DMS53 treated with DMSO at 0.1 percent for 48 hours (cell line): ENCODE results near the gene EYS.

Experiments used
- DNase-seq: peaks from one replicate; lab custom pipeline; 2025; ENCODE audit not compliant: unreplicated experiment; lab: John Stamatoyannopoulos, UW

The EYS gene

DNA sequence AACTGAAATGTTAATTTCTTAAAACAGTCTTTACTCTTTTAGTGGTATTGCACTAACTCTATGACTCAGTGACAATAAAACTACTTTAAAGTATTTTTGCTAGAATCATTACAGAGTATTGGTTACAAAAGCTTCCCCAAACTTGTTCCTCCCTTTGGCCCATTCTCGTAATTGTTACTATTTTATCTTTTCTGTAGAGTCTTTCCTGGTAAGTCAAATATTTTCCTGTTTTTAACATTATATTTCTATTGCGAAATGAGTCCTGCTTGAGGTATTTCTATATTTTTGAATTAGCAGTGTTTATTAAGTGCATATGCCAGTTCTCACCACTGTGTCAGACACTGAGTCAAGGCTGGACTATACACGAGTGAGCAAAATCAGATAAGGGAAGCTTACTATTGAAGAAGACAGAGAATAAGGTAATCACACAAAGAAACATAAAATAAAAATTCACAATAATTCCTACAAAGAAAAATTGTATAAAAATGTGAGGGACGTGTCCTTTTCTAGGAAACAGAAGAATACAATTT, 970.5 kb downstream of the EYS start:
- DNase-seq, result no peak

DNA sequence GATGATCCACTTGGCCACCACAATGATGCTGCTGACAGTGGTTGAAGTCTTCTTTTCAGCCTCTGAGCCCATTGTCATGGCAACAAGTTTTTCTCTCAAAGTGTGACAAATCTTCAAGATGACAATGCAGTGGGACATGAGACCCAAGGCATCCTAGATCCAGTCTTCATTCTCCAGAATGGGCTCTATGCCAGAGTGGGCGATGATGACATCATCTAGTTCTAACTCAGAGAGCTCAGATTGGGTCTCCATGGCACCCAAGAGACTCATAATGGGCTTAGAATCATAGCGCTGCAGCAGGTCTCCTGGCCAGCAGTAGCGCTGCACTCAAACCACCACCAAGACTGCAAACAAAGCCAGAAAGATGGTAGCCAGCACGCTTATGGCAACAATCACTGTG, 973.6 kb downstream of the EYS start:
- no peak for DNase-seq

DNA sequence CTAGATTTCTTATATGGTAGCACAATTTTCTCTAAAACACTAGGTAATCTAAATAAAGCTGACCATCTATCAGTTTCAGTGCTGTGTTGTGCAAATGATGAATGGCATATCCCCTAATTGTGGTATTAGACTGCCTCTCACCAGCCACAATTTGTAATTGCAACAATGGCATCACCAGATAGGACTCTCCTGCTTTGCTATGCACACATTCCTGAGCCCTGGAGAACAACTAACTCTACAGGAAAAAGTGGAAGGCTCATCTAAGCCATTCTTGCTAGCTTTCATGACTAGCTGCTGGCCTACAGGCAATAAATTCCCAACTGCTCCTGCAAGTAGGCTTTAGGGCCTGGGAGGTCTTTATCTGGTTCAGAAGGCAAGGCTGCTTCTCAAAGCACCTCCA, 974.1 kb downstream of the EYS start:
- DNase-seq, result peak; percentile 7

DNA sequence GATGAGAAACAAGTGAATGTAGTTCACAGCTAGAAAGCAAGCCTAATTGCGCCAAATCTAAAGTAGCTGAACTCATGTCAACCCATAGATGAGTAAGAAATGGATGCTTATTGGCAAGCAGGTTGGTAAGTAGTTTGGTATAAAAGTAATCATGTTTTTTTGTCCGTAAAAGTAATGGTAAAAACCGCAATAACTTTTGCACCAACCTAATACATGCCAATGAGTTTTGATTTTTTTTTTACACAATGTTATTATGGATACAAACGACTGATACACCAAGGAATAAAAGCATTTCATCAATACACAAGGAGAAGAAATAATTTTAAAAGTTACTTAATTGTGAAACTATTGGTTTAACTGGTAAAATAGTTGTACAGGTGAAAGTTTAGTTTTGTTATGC, 977.5 kb downstream of the EYS start:
- DNase-seq, result no peak

DNA sequence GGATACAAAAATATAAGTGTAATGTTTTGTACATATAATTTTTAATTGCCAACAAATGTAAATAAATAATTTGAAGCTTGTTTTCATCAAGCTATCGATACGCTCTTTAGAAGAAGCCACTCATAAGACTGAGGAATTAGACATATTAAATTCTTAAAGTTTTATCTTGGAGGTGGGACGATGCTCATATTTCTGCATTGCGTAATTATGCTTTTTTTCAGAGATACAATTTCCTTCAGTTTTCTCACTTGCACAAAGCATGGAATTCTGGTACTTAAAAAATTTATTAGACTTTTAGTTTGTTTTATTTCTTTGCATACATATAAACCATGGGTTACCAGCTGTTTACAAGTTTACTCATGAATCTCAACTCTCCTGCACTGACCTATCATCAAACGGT, 980.0 kb downstream of the EYS start:
- DNase-seq, result no peak

DNA sequence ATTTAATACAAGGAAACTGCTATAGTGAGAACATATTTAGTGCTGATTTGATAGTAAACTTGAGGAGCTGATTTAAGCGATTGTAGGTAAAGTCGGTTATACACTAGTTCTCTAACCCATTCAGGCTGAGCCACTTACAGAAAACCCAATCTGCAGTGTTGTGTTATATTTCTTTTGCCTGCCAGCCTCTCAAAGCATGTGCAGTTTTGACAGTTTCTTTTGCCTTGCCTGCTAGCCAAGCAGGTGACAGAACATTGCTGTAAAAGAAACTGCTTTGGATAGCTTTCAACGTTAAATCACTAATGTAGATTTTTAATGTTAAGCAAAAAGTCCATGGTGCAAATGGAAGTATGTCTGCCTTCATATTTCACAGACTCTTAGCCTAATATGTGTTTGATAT, 982.9 kb downstream of the EYS start:
- DNase-seq, result no peak

DNA sequence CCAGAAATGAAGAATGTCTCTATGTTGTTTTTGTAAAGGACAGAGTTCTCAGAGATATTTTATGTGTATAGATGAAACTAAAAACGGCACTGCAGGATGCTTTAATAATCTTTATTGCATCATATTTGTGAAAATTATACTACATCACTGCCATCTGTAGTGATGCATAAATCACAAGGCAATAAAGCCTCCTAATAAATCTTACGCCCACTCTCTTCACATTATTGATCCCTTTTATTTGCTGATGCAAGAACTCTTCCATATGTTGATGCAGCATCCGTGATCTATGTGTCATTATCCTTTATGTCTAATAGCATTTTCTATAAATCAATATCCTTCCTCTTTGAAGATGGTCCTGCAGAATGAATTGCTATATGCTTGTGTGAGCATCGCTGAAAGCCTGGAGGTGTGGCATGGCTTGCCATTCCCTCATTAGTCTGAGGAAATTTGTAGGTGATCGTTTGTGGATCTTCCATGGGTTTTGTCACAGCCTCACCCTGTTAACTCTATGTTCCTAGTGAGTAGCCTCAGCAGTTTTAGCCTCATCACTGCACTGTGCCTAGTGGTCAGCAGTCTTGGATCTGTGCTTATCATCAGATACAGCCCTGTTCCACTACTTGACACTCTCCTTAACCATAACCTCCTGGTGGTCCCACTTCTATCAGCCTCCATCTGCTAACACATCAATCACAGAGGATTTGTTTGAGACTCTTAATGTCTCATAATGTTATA, 983.5 kb downstream of the EYS start:
- DNase-seq, result no peak

DNA sequence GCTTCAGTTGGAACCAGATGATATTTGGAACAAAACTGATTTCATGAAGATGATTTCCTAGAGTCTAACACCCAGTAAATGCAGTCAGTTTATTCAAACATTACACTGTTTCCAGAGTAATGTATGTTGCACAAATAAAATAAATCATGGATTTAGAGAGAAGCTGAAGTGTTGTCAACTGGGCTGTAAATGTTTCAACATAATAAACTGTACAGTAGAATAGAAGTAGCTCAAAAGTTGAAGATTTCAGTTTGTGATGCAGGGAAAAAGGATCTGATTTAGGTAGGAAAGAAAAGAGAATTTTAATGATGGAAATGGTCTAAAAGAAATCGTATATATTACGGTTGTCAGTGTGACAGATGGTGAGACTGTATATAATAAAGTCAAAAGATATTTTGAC, 985.2 kb downstream of the EYS start:
- no peak for DNase-seq

DNA sequence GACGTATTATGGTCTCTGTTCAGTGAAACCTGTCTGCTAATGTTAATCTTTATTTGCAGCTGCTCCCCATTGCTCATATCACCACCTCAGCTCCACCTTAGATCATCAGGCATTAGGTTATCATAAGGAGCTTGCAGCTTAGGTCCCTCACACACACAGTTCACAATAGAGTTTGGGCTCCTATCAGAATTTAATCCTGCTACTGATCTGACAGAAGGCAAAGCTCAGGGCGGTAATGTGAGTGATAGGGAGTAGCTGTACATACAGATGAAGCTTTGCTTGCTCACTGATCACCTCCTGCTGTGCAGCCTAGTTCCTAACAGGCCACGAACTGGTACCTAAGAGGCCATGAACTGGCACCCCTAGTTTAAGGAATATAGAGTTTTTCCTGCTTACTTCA, 989.7 kb downstream of the EYS start:
- no peak for DNase-seq

DNA sequence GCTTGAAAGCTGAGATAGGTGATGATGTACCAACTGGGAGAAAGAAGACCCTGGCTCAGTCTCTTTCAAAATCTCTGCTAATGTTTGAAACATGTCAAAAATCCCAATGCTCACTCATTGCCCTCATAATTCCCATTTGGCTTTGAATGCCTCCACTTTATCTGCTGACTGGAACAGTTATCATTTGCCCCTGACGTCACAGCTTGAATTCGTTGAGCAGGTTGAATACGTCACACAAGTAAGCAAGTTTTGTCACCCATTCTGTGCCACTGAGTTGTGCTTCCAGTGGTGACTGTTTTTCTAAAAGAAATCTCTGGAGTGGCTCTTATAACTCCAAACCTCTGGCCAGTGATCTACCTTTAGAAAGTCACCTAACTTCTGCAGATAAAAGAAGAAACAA, 991.4 kb downstream of the EYS start:
- no peak for DNase-seq

DNA sequence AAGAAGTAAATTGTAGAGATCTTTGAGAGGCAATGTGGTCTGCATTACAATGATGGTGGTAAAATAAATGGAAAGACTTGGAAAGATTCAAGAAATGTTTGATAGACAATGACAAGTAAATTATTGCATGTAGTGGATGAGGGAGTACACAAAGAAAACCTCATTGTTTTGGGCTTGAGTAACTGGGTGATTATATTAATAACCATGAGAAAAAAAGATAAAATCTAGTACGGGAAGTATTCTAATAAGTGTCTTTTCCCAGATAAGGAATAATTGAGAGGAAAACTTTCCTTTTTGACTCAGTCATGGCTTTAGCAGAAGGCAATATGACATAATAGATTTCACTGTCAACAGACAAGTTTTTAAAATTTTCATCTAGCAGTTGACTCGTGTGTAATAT, 993.0 kb downstream of the EYS start:
- DNase-seq, result no peak

DNA sequence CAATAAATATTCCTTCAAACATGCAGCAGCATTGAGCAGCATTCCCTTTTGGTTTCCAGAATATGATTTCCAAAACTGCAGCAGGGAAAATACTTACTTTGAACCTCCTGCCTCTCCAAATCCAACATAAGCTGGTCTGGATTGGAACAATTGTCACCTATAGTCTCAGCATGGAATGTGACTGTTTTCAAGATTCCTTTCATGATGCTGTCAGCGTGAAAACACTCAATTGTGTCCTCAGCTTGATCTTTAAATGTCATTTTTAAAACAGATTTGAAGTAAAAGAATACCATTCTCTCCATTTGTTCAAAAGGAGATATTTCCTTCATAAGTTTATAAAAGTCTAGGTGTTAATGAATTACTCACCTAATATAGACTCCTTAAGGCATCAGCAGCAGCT, 993.9 kb downstream of the EYS start:
- no peak for DNase-seq

DNA sequence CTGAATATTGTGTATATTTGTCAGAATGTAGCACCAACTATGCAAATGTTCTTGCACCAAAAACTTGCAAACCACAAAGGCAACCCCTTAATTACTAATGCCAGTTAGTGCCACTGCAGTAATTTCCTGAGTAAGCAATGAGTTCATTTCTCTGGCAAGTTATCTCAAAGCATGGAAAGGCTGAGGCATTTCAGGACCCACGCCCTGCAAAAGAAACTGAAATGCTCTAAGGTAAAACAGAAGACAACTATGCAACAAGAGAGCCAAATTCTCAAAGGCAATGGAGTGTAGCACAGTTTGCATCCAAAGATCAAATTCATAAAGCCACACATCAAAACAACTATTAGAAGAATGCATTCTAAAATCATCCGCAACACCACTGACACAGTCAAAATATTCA, 994.4 kb downstream of the EYS start:
- DNase-seq, result no peak

DNA sequence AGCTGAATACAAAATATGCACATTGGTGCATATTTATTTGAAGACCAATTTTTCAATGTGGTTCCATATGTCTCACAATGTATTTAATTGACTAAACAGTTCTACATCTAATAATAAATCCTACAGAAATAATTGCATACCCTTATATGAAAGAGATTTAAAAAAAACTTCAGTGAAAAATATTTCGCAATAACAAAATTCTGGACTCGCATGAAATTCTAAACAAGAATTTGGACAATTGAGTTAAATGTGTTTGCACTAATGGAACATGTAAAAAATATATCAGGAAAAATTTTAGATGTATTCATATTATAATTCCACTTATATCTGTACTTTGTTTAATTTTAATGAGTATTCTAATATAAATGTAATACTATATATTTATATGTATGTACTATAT, 1003.1 kb downstream of the EYS start:
- no peak for DNase-seq

DNA sequence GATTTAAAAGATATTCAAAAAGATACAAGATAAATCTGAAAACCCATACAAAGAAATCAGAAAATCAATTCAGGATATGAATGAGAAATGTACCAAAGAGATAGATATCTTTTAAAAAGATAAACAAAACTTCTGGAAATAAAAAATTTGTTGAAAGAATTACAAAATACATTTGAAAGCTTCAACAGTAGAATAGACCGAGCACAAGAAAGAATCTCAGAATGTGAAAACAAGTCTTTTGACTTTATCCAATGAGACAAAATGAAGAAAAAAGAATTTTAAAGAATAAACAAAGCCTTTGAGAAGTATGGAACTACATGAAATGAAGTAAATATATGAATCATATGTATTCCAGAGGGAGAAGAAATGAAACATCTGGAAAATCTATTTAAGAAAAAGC, 1011.0 kb downstream of the EYS start:
- no peak for DNase-seq

DNA sequence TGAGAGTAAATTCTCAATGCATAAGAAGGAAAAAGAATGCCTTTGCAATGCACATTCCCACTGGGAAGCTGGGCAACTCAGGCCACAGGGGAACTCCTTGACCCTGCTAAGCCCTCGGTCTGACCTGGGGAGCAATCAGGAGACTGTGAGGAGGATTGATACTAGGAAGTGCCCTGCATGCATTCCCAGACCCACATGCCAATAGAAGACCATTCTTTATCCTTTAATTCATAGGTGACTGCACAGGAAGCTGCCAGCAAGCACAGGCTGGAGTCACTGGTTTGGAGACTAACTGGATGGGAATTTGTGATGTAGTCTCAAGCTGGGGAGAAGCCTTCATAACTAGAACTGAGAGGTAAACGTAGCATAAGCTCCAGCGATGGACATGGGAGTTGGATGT, 1012.7 kb downstream of the EYS start:
- DNase-seq, result no peak

DNA sequence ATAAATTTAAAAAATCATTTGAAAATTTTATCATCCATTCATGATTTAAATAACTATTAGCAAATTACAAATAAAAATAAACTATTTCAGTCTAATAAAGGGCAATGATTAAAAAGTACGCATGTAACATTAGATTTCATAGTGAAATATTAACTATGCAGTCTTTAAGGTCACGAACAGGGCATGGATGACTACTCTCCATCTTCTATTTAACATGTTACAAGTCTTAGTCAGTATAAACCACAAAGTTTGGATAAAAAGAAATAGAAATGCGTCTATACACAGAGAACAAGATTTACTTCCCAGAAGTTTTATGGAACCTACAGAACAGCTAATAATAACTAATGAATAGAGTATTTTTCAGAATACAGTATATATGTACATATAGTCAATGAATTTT, 1016.0 kb downstream of the EYS start:
- DNase-seq, result no peak

DNA sequence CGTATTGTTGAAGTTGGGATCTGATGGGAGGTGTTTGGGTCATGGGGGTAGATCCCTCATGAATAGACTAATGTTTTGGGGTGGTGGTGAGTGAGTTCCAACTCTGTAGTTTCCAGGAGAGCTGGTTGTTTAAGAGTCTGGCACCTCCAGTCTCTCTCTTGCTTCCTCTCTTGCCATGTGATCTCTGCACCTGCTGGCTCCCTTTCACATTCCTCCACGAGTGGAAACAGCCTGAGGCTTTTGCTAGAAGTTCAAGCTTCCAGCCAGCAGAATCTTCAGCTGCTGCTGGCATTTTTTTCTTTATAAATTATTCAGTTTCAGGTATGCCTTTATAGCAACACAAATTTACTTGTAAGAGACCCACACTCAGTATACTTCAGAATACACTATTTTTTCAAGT, 1021.6 kb downstream of the EYS start:
- DNase-seq, result no peak

DNA sequence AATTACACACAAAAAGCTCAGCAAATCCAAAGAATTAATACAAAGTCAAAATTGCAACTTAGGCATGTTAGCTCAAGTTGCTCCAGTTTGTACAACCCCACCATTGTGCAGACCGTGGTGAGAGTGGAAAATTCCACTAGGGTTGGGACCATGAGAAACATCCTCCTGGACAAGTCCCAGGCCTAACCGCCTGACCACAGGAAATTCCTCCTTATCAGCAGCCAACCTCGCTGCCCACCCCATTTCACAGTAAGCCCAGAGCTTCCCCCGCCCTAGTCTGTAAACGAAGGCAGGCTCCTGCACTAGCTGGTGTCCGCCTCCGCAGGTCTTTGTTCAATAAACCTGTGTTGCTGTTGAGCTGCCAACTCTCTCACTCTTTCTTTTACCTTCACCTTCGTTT, 1023.3 kb downstream of the EYS start:
- no peak for DNase-seq

DNA sequence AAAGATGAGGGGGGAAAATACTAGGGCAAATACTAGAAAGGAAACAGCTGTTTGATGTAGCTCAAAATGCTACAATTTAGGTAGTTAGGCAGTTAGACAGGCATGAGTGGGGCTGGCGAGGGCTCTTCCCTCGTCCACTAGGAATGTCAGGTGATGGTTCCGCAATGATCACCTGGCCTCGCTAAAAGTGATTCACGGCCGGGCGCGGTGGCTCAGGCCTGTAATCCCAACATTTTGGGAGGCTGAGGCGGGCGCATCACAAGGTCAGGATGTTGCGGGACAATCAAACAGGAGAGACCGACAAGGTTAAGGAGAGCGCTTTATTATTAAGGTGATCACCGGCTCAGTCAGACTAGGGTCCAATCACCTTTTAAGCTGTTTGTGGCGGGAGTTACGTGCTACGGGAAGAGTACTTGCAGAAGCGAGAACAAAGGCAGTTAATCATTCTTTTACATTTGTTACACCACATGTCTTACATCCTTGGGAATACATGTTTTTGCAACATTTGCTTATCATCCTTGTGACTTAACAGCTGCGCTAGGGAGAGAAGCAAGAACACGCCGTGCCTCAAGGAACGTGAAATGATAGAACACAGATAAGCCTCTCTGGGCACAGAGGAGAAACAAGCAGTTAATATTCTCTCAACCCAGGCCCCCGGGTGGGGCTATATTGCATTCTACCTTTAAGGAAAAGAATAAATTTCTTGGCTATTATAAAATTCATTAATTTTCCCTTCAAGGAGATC, 1025.4 kb downstream of the EYS start:
- DNase-seq, result no peak

DNA sequence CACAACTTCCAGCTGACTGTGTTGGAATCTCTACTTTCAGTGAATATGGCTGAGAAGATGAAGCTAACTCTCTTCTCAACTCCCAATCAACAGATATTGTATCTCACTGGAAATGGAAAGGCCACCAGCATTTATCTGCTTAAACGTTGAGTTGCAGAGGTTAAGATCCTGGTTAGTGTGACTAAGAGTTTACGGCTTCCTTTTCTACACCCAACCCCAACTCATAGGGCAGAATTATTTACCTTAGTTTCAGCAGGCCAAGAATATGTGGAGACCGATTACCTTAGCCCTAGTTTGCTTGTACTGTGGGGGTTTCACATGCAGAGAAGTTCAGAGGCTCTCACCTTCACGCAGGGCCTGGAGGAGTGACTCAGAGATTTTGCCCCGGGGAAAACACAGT, 1026.6 kb downstream of the EYS start:
- DNase-seq, result no peak

DNA sequence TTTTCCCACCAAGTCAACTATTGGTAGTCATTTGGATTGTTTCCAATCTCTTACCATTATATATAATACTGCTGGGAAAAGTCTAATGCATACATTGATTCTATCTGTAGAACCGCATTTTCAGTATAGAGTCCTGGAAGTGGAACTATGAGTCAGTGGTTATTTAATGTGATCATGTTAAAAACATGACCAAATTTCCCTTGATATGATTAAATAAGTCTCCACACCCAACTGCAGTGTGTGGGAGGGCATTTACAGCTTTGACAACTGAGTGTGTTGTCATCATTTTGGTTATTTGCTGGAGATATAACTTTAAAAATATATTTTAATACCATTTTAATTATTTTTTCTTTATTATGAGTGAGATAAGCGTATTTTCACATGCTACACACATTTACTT, 1027.6 kb downstream of the EYS start:
- no peak for DNase-seq

DNA sequence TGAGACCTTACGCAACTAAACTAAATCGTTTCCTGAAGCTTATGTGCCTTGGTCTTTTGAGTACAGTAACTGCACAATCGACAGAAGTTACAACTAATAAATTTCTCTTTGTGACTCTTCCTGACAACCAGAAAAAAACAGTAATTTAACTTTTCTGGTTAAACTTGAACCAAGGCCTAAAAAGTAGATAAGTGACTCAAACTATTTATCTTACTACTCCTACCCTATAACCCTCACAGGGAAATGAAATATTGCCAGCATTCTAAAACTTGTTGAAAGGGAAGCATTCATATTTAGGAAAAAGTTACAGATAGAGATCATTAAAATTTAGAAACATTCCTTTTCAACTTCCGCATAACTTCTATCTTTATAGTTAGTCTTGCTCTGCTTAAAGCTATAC, 1034.4 kb downstream of the EYS start:
- no peak for DNase-seq
